C4-2B (cell line): Measurements from ENCODE around the gene LOC128125822.
"Not testable (repeated sequence)": the region's sequence is repeated elsewhere in the genome, so short reads cannot be mapped to it uniquely, and the experiment has no call there.

Experiments used
- H3K27ac ChIP-seq: fragments of 450-650 bp; 2 replicates; pipeline ENCODE4 v1.5.1; 2017
- CTCF ChIP-seq: fragments of 450-650 bp; conservative IDR thresholded peaks from 2 replicates; pipeline ENCODE4 v1.5.1; 2017; ENCODE audit warnings: mild to moderate bottlenecking
- ZFX ChIP-seq: fragments of 450-650 bp; IDR thresholded peaks from 2 replicates; pipeline ENCODE4 v1.6.1; 2017

LOC128125822 gene

DNA sequence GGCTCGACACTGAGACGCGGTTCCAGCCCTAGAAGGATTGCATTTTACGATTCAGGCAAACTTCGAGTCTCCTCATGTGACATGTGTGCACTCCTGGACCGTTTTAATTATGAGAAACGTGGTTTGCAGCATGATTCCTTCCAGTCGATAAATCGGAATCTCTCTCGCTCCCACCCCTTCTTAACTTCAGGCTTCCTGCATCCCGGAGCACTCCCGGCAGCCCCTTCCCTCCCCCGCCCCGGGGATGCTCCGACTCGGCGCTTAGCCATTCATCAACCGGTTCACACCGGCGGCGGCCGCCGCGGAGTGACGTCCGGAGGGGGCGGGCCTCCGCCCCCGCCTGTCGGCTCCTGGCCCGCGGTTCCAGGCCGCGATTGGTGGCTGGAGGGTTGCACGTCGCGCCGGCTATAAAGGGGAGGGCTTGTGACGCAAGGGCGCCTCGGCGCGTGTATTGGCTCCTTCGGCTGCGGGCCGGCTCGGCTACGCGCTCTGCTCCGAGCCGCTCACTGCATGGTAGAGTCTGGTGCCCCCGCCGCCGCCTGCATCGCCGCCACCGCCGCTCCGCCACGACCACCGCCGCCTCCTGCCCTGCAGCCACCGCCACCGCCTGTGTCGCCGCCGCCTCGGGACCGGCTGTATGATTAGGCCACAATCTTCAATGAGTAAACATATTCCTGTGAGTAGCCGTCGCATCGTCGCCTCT, at the start of gene LOC128125822, which contains the start of gene PTP4A1:
Gene LOC128125822 (plus strand): TSS at position 437 of the 703 bp plus-strand sequence.
Gene PTP4A1 (plus strand): TSS at position 437 of the 703 bp plus-strand sequence. CDS start 4,401 bp downstream, outside the sequence.
- peak within 1 kb of the TSS; percentile 97 for H3K27ac ChIP-seq

GRCh38 chr6:63522911-63523287, 49.4 kb upstream of the LOC128125822 start:
- not testable (repeated sequence) for H3K27ac ChIP-seq

More for the DNA sequence above, at the start of gene LOC128125822, which contains the start of gene PTP4A1:
- TF ChIP-seq CTCF = no peak
- no peak for TF ChIP-seq ZFX

DNA sequence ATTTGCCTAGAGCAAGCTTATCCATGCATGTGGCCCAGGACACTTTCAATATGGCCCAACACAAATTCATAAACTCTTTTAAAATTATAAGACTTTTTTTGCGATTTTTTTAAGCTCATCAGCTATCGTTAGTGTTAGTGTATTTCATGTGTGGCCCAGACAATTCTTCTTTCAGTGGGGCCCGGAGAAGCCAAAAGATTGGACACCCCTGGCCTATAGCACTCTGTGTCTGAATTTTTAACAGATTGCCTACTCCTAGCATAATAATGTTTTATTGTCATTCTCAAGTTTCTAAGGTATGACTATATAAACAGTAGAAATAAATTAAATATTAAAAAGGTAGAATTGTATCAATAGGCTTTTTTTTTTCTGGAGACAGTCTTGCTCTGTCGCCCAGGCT, 48.6 kb upstream of the LOC128125822 start:
- no peak for TF ChIP-seq CTCF
- no peak for TF ChIP-seq ZFX

GRCh38 chr6:63525186-63525878, 46.9 kb upstream of the LOC128125822 start:
- TF ChIP-seq ZFX (no peak), CTCF (no peak)
- no peak overlapping the region for H3K27ac ChIP-seq

More for the DNA sequence above, 48.6 kb upstream of the LOC128125822 start:
- no peak overlapping the region for H3K27ac ChIP-seq

DNA sequence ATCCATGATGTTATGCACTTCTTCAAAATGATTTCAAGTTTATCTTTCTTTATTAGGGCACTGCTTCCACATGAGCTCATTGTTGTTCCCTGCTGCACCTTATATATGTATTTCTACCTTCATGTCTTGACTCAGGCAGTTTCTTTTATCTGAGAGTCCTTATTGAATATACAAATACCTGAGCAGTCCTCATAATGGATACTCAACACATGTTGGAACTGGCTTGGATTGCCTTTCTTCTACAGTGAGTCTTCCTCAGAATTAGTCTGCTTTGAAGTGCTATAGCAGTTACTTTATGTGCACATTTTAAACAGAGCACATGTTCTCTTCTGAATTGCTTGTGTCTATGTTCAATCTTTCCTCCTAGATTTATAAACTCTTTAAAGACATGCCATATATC, 45.3 kb upstream of the LOC128125822 start:
- no peak overlapping the region for H3K27ac ChIP-seq
- TF ChIP-seq ZFX = no peak
- no peak for TF ChIP-seq CTCF

DNA sequence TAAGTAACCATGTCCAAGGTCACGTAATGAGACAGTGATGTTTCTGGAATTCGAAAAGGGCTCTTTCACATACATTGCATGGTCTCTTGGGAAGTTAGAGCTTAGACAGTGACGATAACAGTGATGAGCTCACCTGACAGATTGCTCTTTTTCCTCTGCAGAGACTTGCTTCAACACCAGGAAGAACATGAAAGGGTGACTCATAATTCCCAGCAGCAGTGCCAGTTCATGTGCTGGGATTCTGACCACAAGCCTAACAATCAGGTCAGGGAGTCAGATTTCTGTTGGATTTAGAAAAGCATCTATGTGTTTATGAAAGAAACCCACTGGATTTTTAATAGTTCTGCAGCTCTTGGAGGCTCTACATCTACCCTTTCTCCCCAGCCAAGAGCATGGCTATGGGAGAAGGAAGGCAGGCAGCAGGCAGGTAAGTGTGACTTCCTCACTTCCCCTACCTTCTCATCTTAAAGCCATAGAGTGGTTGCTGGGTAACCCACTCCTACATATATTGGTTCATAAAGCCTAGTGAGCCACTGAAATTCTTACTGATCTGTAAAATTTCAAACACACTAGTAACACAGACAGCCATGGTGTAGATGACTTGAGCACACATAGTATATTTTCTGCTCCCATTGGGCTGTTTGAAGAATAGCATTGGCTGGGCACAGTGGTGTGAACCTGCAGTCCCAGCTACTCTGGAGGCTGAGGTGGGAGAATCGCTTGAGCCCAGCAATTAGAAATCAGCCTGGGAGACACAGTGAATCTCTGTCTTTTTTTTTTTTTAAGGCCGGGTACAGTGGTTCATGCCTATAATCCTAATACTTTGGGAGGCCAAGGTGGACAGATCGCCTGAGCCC, 44.4 kb upstream of the LOC128125822 start:
- TF ChIP-seq ZFX = no peak
- H3K27ac ChIP-seq = no peak overlapping the region; the same call in 1 of the 2 replicates

GRCh38 chr6:63529498-63529897, 42.8 kb upstream of the LOC128125822 start:
- TF ChIP-seq CTCF = no peak
- no peak for TF ChIP-seq ZFX
- H3K27ac ChIP-seq = no peak overlapping the region

- TF ChIP-seq CTCF (no peak), ZFX (no peak)
- H3K27ac ChIP-seq = no peak overlapping the region
These were observed 42.1 kb upstream of the LOC128125822 start for GRCh38 chr6:63530182-63530581.
